Left lung (tissue), 10 donors: ENCODE results near the gene TBPL2. TPM values are rescaled to one million over a fixed set of nuclear protein-coding genes. Genes with fewer than 3 reads are reported as not detected.

ENCODE experiments used
- ATAC-seq: fragments of 200-7000 bp; cut with Tn5 transposase; one replicate; pipeline ENCODE4 v1.9.1; 2020; ENCODE audit warnings: moderate library complexity
- DNase-seq, 4 donors: peaks; one replicate each; pipeline ENCODE4 v3.0.0-alpha.2; 2013 to 2020
- H3K27ac ChIP-seq, 2 donors: fragments of 200-600 bp; sonication (generic) in 1 of 2; one replicate each; pipeline versions ENCODE4 v1.5.0 to v1.8.0; 2020 to 2021
- H3K27me3 ChIP-seq, 2 donors: fragments of 200-600 bp; sonication (generic) in 1 of 2; one replicate each; pipeline versions ENCODE4 v1.5.0 to v1.8.0; 2020 to 2021
- H3K36me3 ChIP-seq, 2 donors: fragments of 200-600 bp; sonication (generic) in 1 of 2; one replicate each; pipeline versions ENCODE4 v1.5.0 to v1.8.0; 2020 to 2021
- H3K4me1 ChIP-seq, 2 donors: fragments of 200-600 bp; one replicate each; pipeline ENCODE4 v1.8.0; 2021
- H3K4me3 ChIP-seq, 2 donors: fragments of 200-600 bp; sonication (generic) in 1 of 2; one replicate each; pipeline versions ENCODE4 v1.5.0 to v1.8.0; 2020 to 2021; ENCODE audit warnings: mild to moderate bottlenecking in 1 of 2
- H3K9me3 ChIP-seq, 2 donors: fragments of 200-600 bp; sonication (generic) in 1 of 2; one replicate each; pipeline versions ENCODE4 v1.5.0 to v1.8.0; 2020 to 2021
- intact Hi-C, 2 donors: fragments of 100-400 bp; cut with DNase I; formaldehyde crosslinking; loops; one replicate each; pipeline versions ENCODE4 v1.11.2 to v1.14.2; 2022
- polyA plus RNA-seq, 6 donors: library from polyadenylated mRNA; unstranded; fragments of 120-200 nt; gene quantifications; one replicate each; pipeline ENCODE4 v1.2.1, GENCODE V29; 2013; ENCODE audit not compliant: insufficient read length in 6 of 6
- total RNA-seq, 2 donors: library from RNA; stranded (reverse); fragmentation: NEBNext Ultra II Directional; extraction: Animal tissue kit (Norgen Biotek cat#: 25700); gene quantifications; one replicate each; pipeline ENCODE4 v1.2.1, GENCODE V29; 2021
- TF ChIP-seq, protein P1 (sequence below), 2 donors: fragments of 200-600 bp; sonication (generic) in 1 of 2; IDR thresholded peaks; one replicate each; pipeline versions ENCODE4 v1.5.0 to v1.8.0; 2021; ENCODE audit warnings: antibody characterized with exemption in 2 of 2
- donor health status: DM: no; HTN: yes; CAD: no.
- donor health status: DM: no; HTN: no; CAD: no.

TBPL2 gene
- total and polyA plus RNA-seq, 8 donors: 0.07 to 0.22 (median 0.14) TPM; not detected in 4

DNA sequence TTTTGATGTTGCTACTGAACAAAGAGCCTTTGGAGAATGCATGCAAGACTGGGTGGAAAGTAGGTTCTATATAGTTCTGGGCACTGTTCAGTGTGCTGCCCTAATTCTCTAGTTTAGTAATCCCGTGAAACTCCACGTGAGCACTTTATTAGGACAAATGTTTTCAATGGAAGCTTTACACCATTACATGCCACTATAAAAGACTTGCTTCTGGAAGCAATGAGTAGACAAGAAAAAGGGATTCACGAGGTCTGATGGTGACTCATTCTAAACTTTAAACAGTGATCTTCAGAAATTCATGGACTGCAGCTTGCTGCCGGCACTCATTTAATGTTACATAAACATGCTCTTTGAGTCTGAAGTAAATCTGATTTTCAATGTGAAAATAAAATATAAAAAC is 51.1 kb downstream of the TBPL2 start:
- H3K36me3 ChIP-seq: peaks cover 0 to 56% of the 10 kb centered on the region in 2 donors
- H3K4me1 ChIP-seq: no peaks in the 10 kb centered on the region
- intact Hi-C loops: no loop called here
- H3K9me3 ChIP-seq: no peaks in the 10 kb centered on the region
- H3K27ac ChIP-seq: no peak overlapping the region
- TF ChIP-seq, protein P1, sequence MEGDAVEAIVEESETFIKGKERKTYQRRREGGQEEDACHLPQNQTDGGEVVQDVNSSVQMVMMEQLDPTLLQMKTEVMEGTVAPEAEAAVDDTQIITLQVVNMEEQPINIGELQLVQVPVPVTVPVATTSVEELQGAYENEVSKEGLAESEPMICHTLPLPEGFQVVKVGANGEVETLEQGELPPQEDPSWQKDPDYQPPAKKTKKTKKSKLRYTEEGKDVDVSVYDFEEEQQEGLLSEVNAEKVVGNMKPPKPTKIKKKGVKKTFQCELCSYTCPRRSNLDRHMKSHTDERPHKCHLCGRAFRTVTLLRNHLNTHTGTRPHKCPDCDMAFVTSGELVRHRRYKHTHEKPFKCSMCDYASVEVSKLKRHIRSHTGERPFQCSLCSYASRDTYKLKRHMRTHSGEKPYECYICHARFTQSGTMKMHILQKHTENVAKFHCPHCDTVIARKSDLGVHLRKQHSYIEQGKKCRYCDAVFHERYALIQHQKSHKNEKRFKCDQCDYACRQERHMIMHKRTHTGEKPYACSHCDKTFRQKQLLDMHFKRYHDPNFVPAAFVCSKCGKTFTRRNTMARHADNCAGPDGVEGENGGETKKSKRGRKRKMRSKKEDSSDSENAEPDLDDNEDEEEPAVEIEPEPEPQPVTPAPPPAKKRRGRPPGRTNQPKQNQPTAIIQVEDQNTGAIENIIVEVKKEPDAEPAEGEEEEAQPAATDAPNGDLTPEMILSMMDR (IDR thresholded peaks at IDR 0.05): no peak
- DNase-seq (no peak), ATAC-seq (no peak)
- H3K27me3 ChIP-seq: no peaks in the 10 kb centered on the region
- H3K4me3 ChIP-seq: no peak overlapping the region

DNA sequence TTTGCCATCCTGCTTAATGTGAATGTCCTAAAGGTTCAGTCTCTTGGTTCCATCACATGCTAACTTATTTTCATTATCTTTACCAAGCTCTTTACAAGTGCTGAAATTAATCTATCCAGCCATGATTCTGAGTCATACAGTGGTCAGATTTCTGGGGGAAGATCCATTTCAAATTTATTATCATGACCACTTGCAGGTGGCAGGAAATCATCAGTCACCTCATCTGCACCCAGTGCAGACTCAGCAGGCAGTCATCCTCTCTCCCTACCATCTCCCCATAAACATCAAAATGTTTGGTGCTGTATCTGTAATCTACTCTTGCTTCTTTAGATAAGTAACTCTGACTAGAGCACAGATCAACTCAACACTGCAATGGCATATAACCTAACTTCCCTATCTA is 52.3 kb downstream of the TBPL2 start:
- Histone ChIP-seq H3K4me1 (no peaks in the 10 kb centered on the region), H3K9me3 (no peaks in the 10 kb centered on the region), H3K27ac (no peak overlapping the region), H3K4me3 (no peak overlapping the region), H3K27me3 (no peaks in the 10 kb centered on the region), H3K36me3 (peaks cover 0 to 55% of the 10 kb centered on the region in 2 donors)
- ATAC-seq (no peak), DNase-seq (no peak)
- TF ChIP-seq, protein P1 (IDR thresholded peaks at IDR 0.05): no peak
- intact Hi-C loops: no loop called here

DNA sequence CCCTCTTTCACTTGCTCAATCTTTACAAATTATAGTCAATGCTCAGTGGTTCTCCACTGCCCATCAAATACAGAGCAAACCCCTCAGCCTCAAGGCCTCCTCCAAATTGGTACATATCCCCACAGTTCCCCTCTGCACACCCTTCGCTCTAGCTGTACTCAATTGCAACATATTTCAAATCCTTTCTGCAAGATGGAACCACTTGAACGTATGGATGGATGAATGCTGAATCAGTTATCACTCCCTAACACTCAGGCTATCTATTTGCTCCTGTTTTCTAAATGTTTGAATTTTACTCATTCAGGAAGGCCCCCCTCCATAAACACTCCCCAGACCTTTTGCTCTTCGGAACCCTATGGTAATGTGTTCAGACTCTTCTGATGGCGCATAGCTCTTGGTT is 53.3 kb downstream of the TBPL2 start:
- Histone ChIP-seq H3K27me3 (no peaks in the 10 kb centered on the region), H3K27ac (no peak overlapping the region), H3K4me1 (no peaks in the 10 kb centered on the region), H3K9me3 (no peaks in the 10 kb centered on the region), H3K4me3 (no peak overlapping the region), H3K36me3 (peaks cover 0 to 63% of the 10 kb centered on the region in 2 donors)
- intact Hi-C loops: no loop called here
- TF ChIP-seq, protein P1 (IDR thresholded peaks at IDR 0.05): no peak
- ATAC-seq: no peak
- no peak for DNase-seq

DNA sequence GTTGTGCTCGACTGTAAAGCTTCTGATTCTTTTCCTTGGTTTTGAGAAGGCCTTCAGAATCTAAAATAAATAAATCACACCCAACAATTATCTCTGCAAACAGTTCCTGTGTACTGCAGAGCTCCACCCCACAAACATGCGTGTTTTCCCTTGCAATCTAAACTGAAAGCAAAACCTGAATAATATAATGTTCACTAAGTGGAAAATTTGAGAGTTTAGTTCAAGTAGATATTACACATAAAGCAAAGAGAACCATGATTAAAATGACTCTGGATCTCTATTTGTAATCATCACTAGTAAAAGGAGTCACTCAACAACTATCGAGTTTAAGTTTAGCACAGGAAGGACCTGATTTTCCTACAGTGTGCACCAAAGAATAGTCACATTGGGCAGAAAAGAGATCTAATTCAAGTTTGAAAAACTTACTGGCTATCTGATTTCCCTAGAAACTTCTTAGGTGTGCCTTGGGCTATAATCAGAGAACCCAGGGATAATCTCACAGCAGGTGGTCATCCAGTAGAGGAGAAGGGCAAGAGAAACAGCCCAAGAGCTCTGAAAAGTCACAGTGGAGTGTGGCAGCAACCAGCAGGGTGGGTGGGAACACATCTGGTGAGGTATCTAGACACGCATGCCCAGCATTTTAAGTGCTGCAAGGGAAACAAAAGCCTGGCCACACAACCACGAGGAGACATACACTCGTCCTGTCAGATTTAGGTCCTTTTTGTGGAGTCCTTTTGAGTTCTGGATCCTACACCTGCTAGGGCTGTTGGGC is 54.2 kb downstream of the TBPL2 start:
- ATAC-seq (no peak), DNase-seq (no peak)
- H3K36me3 ChIP-seq: peaks cover 0 to 68% of the 10 kb centered on the region in 2 donors
- H3K27me3 ChIP-seq: no peaks in the 10 kb centered on the region
- TF ChIP-seq, protein P1 (IDR thresholded peaks at IDR 0.05): no peak
- no peaks in the 10 kb centered on the region for H3K4me1 ChIP-seq
- H3K9me3 ChIP-seq: no peaks in the 10 kb centered on the region
- intact Hi-C loops: no loop called here
- H3K27ac ChIP-seq: peak overlapping the region in 1 of 2 donors; percentile 41
- no peak overlapping the region for H3K4me3 ChIP-seq

DNA sequence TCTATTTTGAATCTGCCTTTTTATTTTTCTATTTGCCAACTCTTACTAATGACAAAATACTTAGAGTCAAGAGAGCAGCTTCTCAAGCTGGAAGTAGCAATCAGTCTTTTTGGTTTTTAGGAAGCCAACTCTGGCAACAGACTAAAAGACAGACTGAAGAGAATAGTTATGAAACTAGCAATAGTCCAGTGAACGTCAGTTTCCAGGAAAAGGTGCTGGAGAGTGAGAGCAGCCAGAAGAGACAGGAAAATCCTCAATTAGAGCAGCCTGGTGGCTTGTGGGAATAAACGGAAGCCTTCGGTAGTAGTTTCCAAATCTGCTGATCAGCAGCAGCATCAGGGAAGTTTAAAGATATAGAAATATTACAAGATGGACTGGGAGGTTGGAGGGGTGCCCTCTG is 55.9 kb downstream of the TBPL2 start:
- TF ChIP-seq, protein P1 (IDR thresholded peaks at IDR 0.05): no peak
- Histone ChIP-seq H3K27me3 (no peaks in the 10 kb centered on the region), H3K27ac (no peak overlapping the region), H3K4me3 (no peak overlapping the region), H3K4me1 (no peaks in the 10 kb centered on the region), H3K9me3 (no peaks in the 10 kb centered on the region), H3K36me3 (peaks cover 0 to 75% of the 10 kb centered on the region in 2 donors)
- DNase-seq: no peak
- intact Hi-C loops: no loop called here
- ATAC-seq: no peak
